ENCODE results near the gene ATP6V0A1.
"Not testable (repeated sequence)": the region's sequence is repeated elsewhere in the genome, so short reads cannot be mapped to it uniquely, and the experiment has no call there.

ATP6V0A1 gene

GRCh38 chr17:42458497-42459255, at the start of gene ATP6V0A1:
Gene ATP6V0A1, plus strand, starts transcription at chr17:42458878. Its CDS starts 2,017 bp downstream, at chr17:42460895.
- peak; percentile 95 for DNase-seq

- DNase-seq = no peak
Measured at GRCh38 chr17:42409523-42410318, 49.0 kb upstream of the ATP6V0A1 start.

- no peak for DNase-seq
Measured at GRCh38 chr17:42410319-42410685, 48.4 kb upstream of the ATP6V0A1 start.

GRCh38 chr17:42411361-42411760, 47.3 kb upstream of the ATP6V0A1 start:
- no peak for DNase-seq

- DNase-seq = no peak
Measured at GRCh38 chr17:42411905-42412679, 46.6 kb upstream of the ATP6V0A1 start.

- DNase-seq = no peak
Measured at GRCh38 chr17:42413464-42414040, 45.1 kb upstream of the ATP6V0A1 start.

GRCh38 chr17:42414704-42415409, 43.8 kb upstream of the ATP6V0A1 start:
- no peak for DNase-seq

- DNase-seq = not testable (repeated sequence)
Measured at GRCh38 chr17:42417981-42418380, 40.7 kb upstream of the ATP6V0A1 start.

- DNase-seq = no peak
Measured at GRCh38 chr17:42421136-42421506, 37.6 kb upstream of the ATP6V0A1 start.

- DNase-seq = no peak
Measured at GRCh38 chr17:42421507-42422338, 37.0 kb upstream of the ATP6V0A1 start.

GRCh38 chr17:42422412-42422957, 36.2 kb upstream of the ATP6V0A1 start:
- DNase-seq = no peak

GRCh38 chr17:42422958-42423712, 35.5 kb upstream of the ATP6V0A1 start, which contains the start of gene CAVIN1:
Gene CAVIN1, minus strand, starts transcription at chr17:42423256. Its CDS starts 159 bp downstream, at chr17:42423097.
- DNase-seq = peak; percentile 55

- no peak for DNase-seq
Measured at GRCh38 chr17:42423766-42424165, 34.9 kb upstream of the ATP6V0A1 start.

GRCh38 chr17:42424991-42425610, 33.6 kb upstream of the ATP6V0A1 start:
- no peak for DNase-seq

- peak; percentile 71 for DNase-seq
Measured at GRCh38 chr17:42428141-42428944, 30.3 kb upstream of the ATP6V0A1 start.

- no peak for DNase-seq
Measured at GRCh38 chr17:42429726-42430447, 28.8 kb upstream of the ATP6V0A1 start.

- DNase-seq = no peak
Measured at GRCh38 chr17:42431758-42432161, 26.9 kb upstream of the ATP6V0A1 start.

GRCh38 chr17:42436391-42436790, 22.3 kb upstream of the ATP6V0A1 start:
- DNase-seq = peak; percentile 59
